GM23338 (cell line): Measurements from ENCODE around the gene DEDD2.

ENCODE experiments used
- CREB1 ChIP-seq: fragments of 250-450 bp; sonication (Bioruptor Pico); IDR thresholded peaks from 2 replicates; pipeline ENCODE4 v1.5.0; 2020; ENCODE audit warnings: low read depth, mild to moderate bottlenecking, moderate library complexity
- EZH2 ChIP-seq: fragments of 200-600 bp; sonication (generic); IDR thresholded peaks from one replicate; pipeline ENCODE4 v1.8.0; 2017; ENCODE audit warnings: antibody characterized with exemption, mild to moderate bottlenecking, low read depth; ENCODE audit not compliant: unreplicated experiment
- EZH2phosphoT487 ChIP-seq: fragments of 200-600 bp; sonication (generic); IDR thresholded peaks from one replicate; pipeline ENCODE4 v1.8.1; 2018; ENCODE audit warnings: antibody characterized with exemption; ENCODE audit not compliant: unreplicated experiment
- JUNB ChIP-seq: IDR thresholded peaks from one replicate; pipeline ENCODE4 v1.6.1; 2016; ENCODE audit warnings: antibody characterized with exemption; ENCODE audit not compliant: unreplicated experiment
- NANOG ChIP-seq: IDR thresholded peaks from 2 replicates; pipeline ENCODE4 v1.6.1; 2016; ENCODE audit warnings: antibody characterized with exemption, borderline replicate concordance
- POLR2AphosphoS5 ChIP-seq: IDR thresholded peaks from 2 replicates; pipeline ENCODE4 v1.6.1; 2016; ENCODE audit warnings: antibody characterized with exemption, low read depth
- STAT1 ChIP-seq: IDR thresholded peaks from one replicate; pipeline ENCODE4 v1.6.1; 2016; ENCODE audit warnings: antibody characterized with exemption; ENCODE audit not compliant: unreplicated experiment
- ZNF114 ChIP-seq: fragments of 250-450 bp; sonication (Bioruptor Pico); IDR thresholded peaks from 2 replicates; pipeline ENCODE4 v1.5.0; 2020; ENCODE audit warnings: mild to moderate bottlenecking, moderate library complexity
- ZNF331 ChIP-seq: fragments of 250-450 bp; sonication (Bioruptor Pico); IDR thresholded peaks from 2 replicates; pipeline ENCODE4 v1.5.0; 2020; ENCODE audit warnings: low read depth, mild to moderate bottlenecking, moderate library complexity
- TF ChIP-seq, protein P1 (sequence below), 2 experiments: fragments of 200-600 bp in 1 of 2; sonication (generic) in 1 of 2; conservative IDR thresholded peaks; 2 replicates each; pipeline versions ENCODE4 v1.5.1 to v1.6.1; 2016 to 2017; ENCODE audit warnings: antibody characterized with exemption in 2 of 2, low read depth in 2 of 2, mild to moderate bottlenecking in 2 of 2, moderate library complexity in 1 of 2
- TF ChIP-seq, protein P2 (sequence below): IDR thresholded peaks from one replicate; pipeline ENCODE4 v1.6.1; 2018; ENCODE audit warnings: antibody characterized with exemption; ENCODE audit not compliant: unreplicated experiment
- TF ChIP-seq, protein P3 (sequence below): IDR thresholded peaks from 2 replicates; pipeline ENCODE4 v1.6.1; 2016; ENCODE audit warnings: antibody characterized with exemption
- TF ChIP-seq, protein P4 (sequence below): fragments of 250-450 bp; sonication (Bioruptor Pico); IDR thresholded peaks from 2 replicates; pipeline ENCODE4 v1.5.0; 2020; ENCODE audit warnings: mild to moderate bottlenecking, moderate library complexity

DNA sequence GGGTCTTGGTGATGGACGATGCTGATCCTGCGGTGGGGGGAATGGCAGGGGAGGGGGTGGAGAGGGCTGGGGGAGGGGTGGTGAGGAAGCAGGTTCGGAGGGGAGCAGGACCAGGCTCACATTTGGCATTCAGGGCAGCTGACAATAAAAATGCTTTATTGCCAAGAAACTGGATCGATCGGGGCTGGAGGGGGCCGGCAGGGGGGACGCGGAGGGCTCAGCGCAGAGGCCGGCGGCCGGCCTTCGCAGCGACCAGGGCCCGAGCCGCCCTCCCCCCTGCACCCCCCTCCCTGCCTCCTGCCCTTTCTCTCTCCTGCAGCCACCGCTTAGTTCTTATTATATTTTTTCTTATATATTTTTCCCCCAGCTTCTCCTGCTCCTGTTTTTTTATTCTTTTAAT is 67.1 kb downstream of the DEDD2 start:
- no peak for TF ChIP-seq POLR2AphosphoS5
- TF ChIP-seq, protein P1, sequence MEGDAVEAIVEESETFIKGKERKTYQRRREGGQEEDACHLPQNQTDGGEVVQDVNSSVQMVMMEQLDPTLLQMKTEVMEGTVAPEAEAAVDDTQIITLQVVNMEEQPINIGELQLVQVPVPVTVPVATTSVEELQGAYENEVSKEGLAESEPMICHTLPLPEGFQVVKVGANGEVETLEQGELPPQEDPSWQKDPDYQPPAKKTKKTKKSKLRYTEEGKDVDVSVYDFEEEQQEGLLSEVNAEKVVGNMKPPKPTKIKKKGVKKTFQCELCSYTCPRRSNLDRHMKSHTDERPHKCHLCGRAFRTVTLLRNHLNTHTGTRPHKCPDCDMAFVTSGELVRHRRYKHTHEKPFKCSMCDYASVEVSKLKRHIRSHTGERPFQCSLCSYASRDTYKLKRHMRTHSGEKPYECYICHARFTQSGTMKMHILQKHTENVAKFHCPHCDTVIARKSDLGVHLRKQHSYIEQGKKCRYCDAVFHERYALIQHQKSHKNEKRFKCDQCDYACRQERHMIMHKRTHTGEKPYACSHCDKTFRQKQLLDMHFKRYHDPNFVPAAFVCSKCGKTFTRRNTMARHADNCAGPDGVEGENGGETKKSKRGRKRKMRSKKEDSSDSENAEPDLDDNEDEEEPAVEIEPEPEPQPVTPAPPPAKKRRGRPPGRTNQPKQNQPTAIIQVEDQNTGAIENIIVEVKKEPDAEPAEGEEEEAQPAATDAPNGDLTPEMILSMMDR (conservative IDR thresholded peaks at IDR 0.05; ENCODE audit: low read depth in 2 of 2), result no peak
- no peak for TF ChIP-seq EZH2
- TF ChIP-seq, protein P2, sequence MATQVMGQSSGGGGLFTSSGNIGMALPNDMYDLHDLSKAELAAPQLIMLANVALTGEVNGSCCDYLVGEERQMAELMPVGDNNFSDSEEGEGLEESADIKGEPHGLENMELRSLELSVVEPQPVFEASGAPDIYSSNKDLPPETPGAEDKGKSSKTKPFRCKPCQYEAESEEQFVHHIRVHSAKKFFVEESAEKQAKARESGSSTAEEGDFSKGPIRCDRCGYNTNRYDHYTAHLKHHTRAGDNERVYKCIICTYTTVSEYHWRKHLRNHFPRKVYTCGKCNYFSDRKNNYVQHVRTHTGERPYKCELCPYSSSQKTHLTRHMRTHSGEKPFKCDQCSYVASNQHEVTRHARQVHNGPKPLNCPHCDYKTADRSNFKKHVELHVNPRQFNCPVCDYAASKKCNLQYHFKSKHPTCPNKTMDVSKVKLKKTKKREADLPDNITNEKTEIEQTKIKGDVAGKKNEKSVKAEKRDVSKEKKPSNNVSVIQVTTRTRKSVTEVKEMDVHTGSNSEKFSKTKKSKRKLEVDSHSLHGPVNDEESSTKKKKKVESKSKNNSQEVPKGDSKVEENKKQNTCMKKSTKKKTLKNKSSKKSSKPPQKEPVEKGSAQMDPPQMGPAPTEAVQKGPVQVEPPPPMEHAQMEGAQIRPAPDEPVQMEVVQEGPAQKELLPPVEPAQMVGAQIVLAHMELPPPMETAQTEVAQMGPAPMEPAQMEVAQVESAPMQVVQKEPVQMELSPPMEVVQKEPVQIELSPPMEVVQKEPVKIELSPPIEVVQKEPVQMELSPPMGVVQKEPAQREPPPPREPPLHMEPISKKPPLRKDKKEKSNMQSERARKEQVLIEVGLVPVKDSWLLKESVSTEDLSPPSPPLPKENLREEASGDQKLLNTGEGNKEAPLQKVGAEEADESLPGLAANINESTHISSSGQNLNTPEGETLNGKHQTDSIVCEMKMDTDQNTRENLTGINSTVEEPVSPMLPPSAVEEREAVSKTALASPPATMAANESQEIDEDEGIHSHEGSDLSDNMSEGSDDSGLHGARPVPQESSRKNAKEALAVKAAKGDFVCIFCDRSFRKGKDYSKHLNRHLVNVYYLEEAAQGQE, result no peak
- no peak for TF ChIP-seq EZH2phosphoT487
- TF ChIP-seq ZNF114 (CRISPR knock-in tag), result no peak
- TF ChIP-seq CREB1 (CRISPR knock-in tag), result no peak
- TF ChIP-seq JUNB, result no peak
- TF ChIP-seq, protein P3, sequence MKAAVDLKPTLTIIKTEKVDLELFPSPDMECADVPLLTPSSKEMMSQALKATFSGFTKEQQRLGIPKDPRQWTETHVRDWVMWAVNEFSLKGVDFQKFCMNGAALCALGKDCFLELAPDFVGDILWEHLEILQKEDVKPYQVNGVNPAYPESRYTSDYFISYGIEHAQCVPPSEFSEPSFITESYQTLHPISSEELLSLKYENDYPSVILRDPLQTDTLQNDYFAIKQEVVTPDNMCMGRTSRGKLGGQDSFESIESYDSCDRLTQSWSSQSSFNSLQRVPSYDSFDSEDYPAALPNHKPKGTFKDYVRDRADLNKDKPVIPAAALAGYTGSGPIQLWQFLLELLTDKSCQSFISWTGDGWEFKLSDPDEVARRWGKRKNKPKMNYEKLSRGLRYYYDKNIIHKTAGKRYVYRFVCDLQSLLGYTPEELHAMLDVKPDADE, result no peak
- no peak for TF ChIP-seq ZNF331 (CRISPR knock-in tag)
- TF ChIP-seq, protein P4, sequence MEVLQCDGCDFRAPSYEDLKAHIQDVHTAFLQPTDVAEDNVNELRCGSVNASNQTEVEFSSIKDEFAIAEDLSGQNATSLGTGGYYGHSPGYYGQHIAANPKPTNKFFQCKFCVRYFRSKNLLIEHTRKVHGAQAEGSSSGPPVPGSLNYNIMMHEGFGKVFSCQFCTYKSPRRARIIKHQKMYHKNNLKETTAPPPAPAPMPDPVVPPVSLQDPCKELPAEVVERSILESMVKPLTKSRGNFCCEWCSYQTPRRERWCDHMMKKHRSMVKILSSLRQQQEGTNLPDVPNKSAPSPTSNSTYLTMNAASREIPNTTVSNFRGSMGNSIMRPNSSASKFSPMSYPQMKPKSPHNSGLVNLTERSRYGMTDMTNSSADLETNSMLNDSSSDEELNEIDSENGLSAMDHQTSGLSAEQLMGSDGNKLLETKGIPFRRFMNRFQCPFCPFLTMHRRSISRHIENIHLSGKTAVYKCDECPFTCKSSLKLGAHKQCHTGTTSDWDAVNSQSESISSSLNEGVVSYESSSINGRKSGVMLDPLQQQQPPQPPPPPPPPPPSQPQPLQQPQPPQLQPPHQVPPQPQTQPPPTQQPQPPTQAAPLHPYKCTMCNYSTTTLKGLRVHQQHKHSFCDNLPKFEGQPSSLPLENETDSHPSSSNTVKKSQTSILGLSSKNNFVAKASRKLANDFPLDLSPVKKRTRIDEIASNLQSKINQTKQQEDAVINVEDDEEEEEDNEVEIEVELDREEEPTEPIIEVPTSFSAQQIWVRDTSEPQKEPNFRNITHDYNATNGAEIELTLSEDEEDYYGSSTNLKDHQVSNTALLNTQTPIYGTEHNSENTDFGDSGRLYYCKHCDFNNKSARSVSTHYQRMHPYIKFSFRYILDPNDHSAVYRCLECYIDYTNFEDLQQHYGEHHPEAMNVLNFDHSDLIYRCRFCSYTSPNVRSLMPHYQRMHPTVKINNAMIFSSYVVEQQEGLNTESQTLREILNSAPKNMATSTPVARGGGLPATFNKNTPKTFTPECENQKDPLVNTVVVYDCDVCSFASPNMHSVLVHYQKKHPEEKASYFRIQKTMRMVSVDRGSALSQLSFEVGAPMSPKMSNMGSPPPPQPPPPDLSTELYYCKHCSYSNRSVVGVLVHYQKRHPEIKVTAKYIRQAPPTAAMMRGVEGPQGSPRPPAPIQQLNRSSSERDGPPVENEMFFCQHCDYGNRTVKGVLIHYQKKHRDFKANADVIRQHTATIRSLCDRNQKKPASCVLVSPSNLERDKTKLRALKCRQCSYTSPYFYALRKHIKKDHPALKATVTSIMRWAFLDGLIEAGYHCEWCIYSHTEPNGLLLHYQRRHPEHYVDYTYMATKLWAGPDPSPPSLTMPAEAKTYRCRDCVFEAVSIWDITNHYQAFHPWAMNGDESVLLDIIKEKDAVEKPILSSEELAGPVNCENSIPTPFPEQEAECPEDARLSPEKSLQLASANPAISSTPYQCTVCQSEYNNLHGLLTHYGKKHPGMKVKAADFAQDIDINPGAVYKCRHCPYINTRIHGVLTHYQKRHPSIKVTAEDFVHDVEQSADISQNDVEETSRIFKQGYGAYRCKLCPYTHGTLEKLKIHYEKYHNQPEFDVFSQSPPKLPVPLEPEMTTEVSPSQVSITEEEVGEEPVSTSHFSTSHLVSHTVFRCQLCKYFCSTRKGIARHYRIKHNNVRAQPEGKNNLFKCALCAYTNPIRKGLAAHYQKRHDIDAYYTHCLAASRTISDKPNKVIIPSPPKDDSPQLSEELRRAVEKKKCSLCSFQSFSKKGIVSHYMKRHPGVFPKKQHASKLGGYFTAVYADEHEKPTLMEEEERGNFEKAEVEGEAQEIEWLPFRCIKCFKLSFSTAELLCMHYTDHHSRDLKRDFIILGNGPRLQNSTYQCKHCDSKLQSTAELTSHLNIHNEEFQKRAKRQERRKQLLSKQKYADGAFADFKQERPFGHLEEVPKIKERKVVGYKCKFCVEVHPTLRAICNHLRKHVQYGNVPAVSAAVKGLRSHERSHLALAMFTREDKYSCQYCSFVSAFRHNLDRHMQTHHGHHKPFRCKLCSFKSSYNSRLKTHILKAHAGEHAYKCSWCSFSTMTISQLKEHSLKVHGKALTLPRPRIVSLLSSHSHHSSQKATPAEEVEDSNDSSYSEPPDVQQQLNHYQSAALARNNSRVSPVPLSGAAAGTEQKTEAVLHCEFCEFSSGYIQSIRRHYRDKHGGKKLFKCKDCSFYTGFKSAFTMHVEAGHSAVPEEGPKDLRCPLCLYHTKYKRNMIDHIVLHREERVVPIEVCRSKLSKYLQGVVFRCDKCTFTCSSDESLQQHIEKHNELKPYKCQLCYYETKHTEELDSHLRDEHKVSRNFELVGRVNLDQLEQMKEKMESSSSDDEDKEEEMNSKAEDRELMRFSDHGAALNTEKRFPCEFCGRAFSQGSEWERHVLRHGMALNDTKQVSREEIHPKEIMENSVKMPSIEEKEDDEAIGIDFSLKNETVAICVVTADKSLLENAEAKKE, result no peak
- no peak for TF ChIP-seq NANOG
- no peak for TF ChIP-seq STAT1
